Smooth muscle cell (in vitro differentiated cells): ENCODE data around the gene POLR3G. TPM values are rescaled to one million over a fixed set of nuclear protein-coding genes. Genes with fewer than 3 reads are reported as not detected.

ENCODE experiments used
- DNase-seq: peaks from one replicate; lab custom pipeline; 2025; ENCODE audit not compliant: unreplicated experiment; lab: John Stamatoyannopoulos, UW
- H2AFZ ChIP-seq: fragments of 200-600 bp; sonication (generic); 2 replicates; pipeline ENCODE4 v1.6.0; 2016; ENCODE audit warnings: antibody characterized with exemption, low read depth, mild to moderate bottlenecking
- H3F3A ChIP-seq: fragments of 200-600 bp; sonication (generic); 2 replicates; pipeline ENCODE4 v1.6.0; 2017; ENCODE audit warnings: antibody characterized with exemption, low read depth
- H3K27ac ChIP-seq: fragments of 200-600 bp; sonication (generic); 2 replicates; pipeline ENCODE4 v1.5.1; 2016; ENCODE audit warnings: low read depth, mild to moderate bottlenecking
- H3K27me3 ChIP-seq: fragments of 200-600 bp; sonication (generic); 2 replicates; pipeline ENCODE4 v1.6.1; 2016; ENCODE audit warnings: low read depth, mild to moderate bottlenecking
- H3K36me3 ChIP-seq: fragments of 200-600 bp; sonication (generic); 2 replicates; pipeline ENCODE4 v1.5.1; 2016; ENCODE audit warnings: low read depth
- H3K4me1 ChIP-seq: fragments of 200-600 bp; sonication (generic); 2 replicates; pipeline ENCODE4 v1.5.1; 2016; ENCODE audit warnings: low read depth
- H3K4me2 ChIP-seq: fragments of 200-600 bp; sonication (generic); 2 replicates; pipeline ENCODE4 v1.6.0; 2016; ENCODE audit warnings: mild to moderate bottlenecking
- H3K4me3 ChIP-seq: fragments of 200-600 bp; sonication (generic); 2 replicates; pipeline ENCODE4 v1.5.1; 2016; ENCODE audit warnings: mild to moderate bottlenecking
- H3K79me2 ChIP-seq: fragments of 200-600 bp; sonication (generic); 2 replicates; pipeline ENCODE4 v1.6.0; 2016; ENCODE audit warnings: low read depth, mild to moderate bottlenecking
- H3K9ac ChIP-seq: fragments of 200-600 bp; sonication (generic); 2 replicates; pipeline ENCODE4 v1.6.0; 2016; ENCODE audit warnings: low read depth
- H3K9me3 ChIP-seq: fragments of 200-600 bp; sonication (generic); replicated peaks from 2 replicates; pipeline ENCODE4 v1.5.1; 2016; ENCODE audit warnings: low read depth
- H4K20me1 ChIP-seq: fragments of 200-600 bp; sonication (generic); 2 replicates; pipeline ENCODE4 v1.6.0; 2016; ENCODE audit warnings: low read depth
- WGBS: methylation state at CpG from one replicate; pipeline ENCODE4 v1.1.7; 2016; ENCODE audit warnings: low lambda C conversion rate; 5-methylcytosine and 5-hydroxymethylcytosine counted together
- polyA plus RNA-seq: library from polyadenylated mRNA; unstranded; fragments of >200 nt; fragmentation: Nextera tagmentation; extraction: Ambion mirVana; gene quantifications from 2 replicates; pipeline ENCODE4 v1.2.1, GENCODE V29; 2016
- total RNA-seq: library from RNA; depleted of rRNA; stranded (reverse); fragments of >200 nt; gene quantifications from 2 replicates; pipeline ENCODE4 v1.2.3, GENCODE V29; 2014
- TF ChIP-seq, protein P1 (sequence below): fragments of 200-600 bp; sonication (generic); IDR thresholded peaks from 2 replicates; pipeline ENCODE4 v1.5.1; 2017; ENCODE audit warnings: borderline replicate concordance, mild to moderate bottlenecking, antibody characterized with exemption; ENCODE audit not compliant: insufficient read depth, poor library complexity, severe bottlenecking

Gene POLR3G
- total and polyA plus RNA-seq, 2 experiments from 2014 or later, result 1.6 to 2.3 TPM

DNA sequence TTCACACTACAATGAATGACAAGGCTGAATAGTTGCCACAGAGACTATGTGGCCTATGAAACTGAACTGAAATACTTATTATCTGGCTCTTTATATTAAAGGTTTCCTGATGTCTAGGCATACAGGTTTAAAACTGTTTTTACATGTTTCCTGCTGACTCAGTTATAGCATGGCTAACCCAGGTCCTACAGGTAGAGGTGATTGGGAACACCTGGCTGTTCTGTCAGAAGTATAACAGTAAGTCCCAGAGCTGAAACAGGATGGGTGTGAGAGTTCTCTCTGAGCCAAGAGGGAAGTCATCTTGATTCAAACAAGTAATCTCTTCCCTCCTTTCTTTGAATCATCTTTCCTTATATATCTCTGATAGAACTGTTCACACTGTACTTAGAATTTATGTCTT lies 79.0 kb downstream of the POLR3G start:
- peaks cover 58% of the 10 kb centered on the region for H3K27me3 ChIP-seq
- no peaks in the 10 kb centered on the region for H3K36me3 ChIP-seq
- DNase-seq, result no peak
- TF ChIP-seq, protein P1, sequence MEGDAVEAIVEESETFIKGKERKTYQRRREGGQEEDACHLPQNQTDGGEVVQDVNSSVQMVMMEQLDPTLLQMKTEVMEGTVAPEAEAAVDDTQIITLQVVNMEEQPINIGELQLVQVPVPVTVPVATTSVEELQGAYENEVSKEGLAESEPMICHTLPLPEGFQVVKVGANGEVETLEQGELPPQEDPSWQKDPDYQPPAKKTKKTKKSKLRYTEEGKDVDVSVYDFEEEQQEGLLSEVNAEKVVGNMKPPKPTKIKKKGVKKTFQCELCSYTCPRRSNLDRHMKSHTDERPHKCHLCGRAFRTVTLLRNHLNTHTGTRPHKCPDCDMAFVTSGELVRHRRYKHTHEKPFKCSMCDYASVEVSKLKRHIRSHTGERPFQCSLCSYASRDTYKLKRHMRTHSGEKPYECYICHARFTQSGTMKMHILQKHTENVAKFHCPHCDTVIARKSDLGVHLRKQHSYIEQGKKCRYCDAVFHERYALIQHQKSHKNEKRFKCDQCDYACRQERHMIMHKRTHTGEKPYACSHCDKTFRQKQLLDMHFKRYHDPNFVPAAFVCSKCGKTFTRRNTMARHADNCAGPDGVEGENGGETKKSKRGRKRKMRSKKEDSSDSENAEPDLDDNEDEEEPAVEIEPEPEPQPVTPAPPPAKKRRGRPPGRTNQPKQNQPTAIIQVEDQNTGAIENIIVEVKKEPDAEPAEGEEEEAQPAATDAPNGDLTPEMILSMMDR, result no peak
- H4K20me1 ChIP-seq, result no peaks in the 10 kb centered on the region
- no peak overlapping the region for H3K4me2 ChIP-seq
- no peaks in the 10 kb centered on the region for H3F3A ChIP-seq
- no peak overlapping the region for H2AFZ ChIP-seq
- H3K4me1 ChIP-seq, result peaks cover 9% of the 10 kb centered on the region
- no peak overlapping the region for H3K27ac ChIP-seq
- H3K4me3 ChIP-seq, result no peak overlapping the region
- H3K9me3 ChIP-seq, result no peaks in the 10 kb centered on the region
- no peaks in the 10 kb centered on the region for H3K79me2 ChIP-seq
- no peak overlapping the region for H3K9ac ChIP-seq

DNA sequence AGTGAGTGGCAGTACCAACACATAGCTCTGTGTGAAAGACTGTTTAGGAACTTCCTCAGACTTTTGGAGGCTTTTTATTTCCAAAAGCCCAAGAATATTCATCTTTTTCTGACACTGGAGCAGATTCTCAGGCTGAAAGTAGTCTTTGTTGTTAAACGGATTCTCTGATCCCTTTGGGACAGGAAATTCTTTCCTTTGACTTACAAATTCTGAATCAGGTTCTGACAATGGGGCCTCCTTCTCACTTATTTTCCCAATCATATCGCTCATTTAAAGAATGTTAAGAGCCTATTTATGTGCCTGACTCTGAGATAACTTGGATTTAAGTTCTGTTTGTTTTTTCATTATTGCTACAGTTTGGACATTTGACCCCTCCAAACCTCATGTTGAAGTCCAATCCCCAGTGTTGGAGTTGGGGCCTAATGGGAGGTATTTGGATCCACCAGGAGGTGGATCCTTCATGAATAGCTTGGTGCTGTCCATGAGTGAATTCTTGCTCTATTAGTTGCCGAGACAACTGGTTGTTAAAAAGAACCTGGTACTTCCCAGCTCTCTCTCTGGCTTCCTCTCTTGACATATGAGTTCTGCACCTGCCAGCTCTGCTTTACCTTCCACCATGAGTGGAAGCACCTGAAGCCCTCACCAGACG lies 79.8 kb downstream of the POLR3G start:
- Histone ChIP-seq H3K27ac (no peak overlapping the region), H3F3A (no peaks in the 10 kb centered on the region), H3K4me1 (peaks cover 9% of the 10 kb centered on the region), H3K4me2 (no peak overlapping the region), H3K79me2 (no peaks in the 10 kb centered on the region), H3K9me3 (no peaks in the 10 kb centered on the region), H2AFZ (no peak overlapping the region), H4K20me1 (no peaks in the 10 kb centered on the region), H3K9ac (no peak overlapping the region), H3K36me3 (no peaks in the 10 kb centered on the region), H3K4me3 (no peak overlapping the region), H3K27me3 (peaks cover 66% of the 10 kb centered on the region)
- TF ChIP-seq, protein P1, result no peak
- 60% methylated on average over 4 of the region's 4 CpGs for WGBS
- DNase-seq, result no peak

DNA sequence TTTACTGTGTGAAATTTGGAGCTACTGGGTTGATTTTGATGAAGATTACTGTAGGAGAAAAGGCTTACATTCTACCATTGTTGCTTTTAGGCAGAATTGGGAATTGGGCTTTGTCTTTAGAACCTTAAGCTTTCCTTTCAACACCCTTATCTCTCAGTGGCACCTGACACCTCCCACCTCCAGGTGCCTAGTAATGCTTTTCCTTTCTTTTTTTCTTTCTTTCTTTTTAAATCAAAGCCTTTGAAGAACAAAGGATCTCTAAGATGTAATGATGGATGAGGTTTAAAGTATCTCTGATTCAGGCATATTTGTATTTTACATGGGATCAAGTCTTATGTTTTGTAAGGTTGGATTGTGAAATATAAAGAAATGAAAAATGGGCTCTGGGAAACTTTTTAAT lies 81.0 kb downstream of the POLR3G start:
- no peak overlapping the region for H2AFZ ChIP-seq
- H3K36me3 ChIP-seq, result no peaks in the 10 kb centered on the region
- TF ChIP-seq, protein P1, result no peak
- peaks cover 77% of the 10 kb centered on the region for H3K27me3 ChIP-seq
- H3K79me2 ChIP-seq, result no peaks in the 10 kb centered on the region
- H4K20me1 ChIP-seq, result no peaks in the 10 kb centered on the region
- no peak for DNase-seq
- H3K4me3 ChIP-seq, result no peak overlapping the region
- no peak overlapping the region for H3K9ac ChIP-seq
- peaks cover 11% of the 10 kb centered on the region for H3K4me1 ChIP-seq
- no peaks in the 10 kb centered on the region for H3F3A ChIP-seq
- H3K27ac ChIP-seq, result no peak overlapping the region
- H3K4me2 ChIP-seq, result no peak overlapping the region
- H3K9me3 ChIP-seq, result no peaks in the 10 kb centered on the region

DNA sequence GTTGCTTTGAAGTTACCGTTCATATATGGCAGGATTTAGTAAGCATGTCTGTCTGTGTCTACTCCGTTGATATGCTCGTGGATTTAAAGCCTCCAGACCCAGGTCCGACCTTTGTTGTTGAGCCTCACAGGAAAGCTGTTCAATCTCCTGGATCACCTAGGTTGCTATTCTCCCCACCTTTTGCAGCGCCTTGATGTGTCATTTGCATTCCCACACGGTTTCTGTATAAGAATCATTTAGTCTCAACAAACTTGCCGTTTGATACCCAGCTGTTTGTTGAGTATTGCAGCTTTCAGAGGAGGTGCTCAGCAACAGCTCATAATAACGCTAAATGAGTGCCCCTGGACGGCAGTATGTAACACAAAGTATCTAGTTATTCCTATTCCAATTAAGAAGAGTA lies 82.7 kb downstream of the POLR3G start:
- Histone ChIP-seq H3K36me3 (no peaks in the 10 kb centered on the region), H2AFZ (no peak overlapping the region), H3K4me2 (peak overlapping the region; percentile 84), H3K4me3 (peak overlapping the region; percentile 48), H3K27ac (no peak overlapping the region), H3K79me2 (no peaks in the 10 kb centered on the region), H3K9ac (no peak overlapping the region), H3F3A (no peaks in the 10 kb centered on the region), H3K27me3 (peaks cover 80% of the 10 kb centered on the region), H4K20me1 (no peaks in the 10 kb centered on the region), H3K9me3 (no peaks in the 10 kb centered on the region), H3K4me1 (peaks cover 27% of the 10 kb centered on the region)
- 9% methylated on average over 9 of the region's 9 CpGs for WGBS
- no peak for DNase-seq
- TF ChIP-seq, protein P1, result no peak
